ENCODE data around the gene PLCH2.

DNA sequence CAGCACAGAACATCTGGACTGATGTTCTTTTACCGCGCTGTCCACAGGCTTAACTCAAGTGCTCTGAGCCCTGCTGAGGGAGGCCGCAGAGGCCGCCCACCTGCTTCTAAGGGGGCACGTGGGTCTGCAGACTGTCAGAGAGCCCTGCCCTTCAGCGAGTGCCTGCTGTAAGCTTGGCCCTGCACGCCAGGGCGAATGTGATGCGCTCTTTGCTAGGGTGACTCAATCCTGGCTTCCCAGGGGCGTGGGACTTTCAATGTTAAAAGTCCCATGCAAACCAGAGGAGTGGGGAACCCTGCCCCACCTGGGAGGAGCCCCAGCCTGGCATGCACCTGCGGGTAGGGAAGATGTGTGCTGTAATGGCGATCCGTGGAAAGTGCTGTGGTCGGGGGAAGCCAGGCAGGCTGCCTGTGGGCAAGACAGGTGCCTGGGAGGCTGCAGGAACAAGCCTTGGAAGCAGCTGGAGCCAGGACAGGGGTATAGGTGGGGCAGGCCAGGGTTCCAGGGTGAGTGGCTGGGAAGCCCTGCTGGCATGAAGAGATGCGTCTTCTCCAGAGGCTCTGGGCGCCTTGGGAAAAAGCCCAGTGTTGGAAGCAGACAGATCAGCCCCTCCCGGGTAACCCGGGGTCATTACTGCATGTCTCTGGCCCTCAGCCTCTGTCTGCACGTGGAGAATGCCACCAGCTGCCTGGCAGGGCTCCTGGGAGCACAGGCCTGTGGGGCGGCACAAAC, 50.9 kb downstream of the PLCH2 start:
- no peak for TF ChIP-seq EZH2 (IDR thresholded peaks at IDR 0.05; ENCODE audit: borderline replicate concordance, low read length)
- TF ChIP-seq, protein P1, sequence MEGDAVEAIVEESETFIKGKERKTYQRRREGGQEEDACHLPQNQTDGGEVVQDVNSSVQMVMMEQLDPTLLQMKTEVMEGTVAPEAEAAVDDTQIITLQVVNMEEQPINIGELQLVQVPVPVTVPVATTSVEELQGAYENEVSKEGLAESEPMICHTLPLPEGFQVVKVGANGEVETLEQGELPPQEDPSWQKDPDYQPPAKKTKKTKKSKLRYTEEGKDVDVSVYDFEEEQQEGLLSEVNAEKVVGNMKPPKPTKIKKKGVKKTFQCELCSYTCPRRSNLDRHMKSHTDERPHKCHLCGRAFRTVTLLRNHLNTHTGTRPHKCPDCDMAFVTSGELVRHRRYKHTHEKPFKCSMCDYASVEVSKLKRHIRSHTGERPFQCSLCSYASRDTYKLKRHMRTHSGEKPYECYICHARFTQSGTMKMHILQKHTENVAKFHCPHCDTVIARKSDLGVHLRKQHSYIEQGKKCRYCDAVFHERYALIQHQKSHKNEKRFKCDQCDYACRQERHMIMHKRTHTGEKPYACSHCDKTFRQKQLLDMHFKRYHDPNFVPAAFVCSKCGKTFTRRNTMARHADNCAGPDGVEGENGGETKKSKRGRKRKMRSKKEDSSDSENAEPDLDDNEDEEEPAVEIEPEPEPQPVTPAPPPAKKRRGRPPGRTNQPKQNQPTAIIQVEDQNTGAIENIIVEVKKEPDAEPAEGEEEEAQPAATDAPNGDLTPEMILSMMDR (conservative IDR thresholded peaks at IDR 0.05 in 1 of 2, IDR thresholded peaks at IDR 0.05 in 1 of 2; ENCODE audit: extremely low read depth in 1 of 2, insufficient read depth in 1 of 2, low read depth in 1 of 2, low read length in 2 of 2): no peak
